ENCODE data around the gene WRAP73. TPM values are rescaled to one million over a fixed set of nuclear protein-coding genes. Genes with fewer than 3 reads are reported as not detected.

The WRAP73 gene
- total RNA-seq, 4 donors from 2014 or later = 12.9 to 25.9 (median 15.7) TPM

DNA sequence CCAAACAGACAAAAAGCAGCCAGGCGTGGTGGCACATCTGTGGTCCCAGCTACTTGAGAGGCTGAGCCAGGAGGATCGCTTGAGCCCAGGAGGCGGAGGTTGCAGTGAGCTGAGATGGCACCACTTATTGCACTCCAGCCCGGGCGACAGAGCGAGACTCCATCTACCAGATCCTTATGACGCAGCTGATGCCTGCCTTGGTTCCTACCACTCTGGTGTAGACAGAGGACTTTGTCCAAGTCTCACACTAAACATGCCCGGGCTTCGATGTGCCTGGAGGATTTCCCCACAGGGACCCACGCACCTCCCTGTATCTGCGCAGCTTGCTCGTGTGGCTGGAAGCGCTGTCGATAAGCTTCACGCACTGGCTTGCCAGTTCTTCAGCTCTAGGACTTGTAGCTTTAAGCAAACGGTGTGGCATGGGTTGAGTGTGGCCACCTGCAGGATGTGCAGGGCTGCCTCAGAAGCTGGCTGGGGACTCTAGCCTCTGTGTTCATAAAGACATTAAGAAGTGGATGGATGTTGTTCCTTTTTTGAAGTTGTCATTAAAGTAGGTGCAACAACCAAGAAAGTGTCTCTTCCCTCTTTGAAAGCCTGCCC, 20.2 kb downstream of the WRAP73 start:
- no peak for TF ChIP-seq POLR2AphosphoS5 (IDR thresholded peaks at IDR 0.05)
- no peak for TF ChIP-seq POLR2A (IDR thresholded peaks at IDR 0.05; ENCODE audit: low read depth)
- no peak for TF ChIP-seq CTCF (IDR thresholded peaks at IDR 0.05)
- no peak for TF ChIP-seq EP300 (IDR thresholded peaks at IDR 0.05)
- intact Hi-C loops (cut with DNase I) = no loop called here
- WGBS = 94% methylated on average over 9 of the region's 16 CpGs
- DNase-seq (ENCODE audit: extremely low spot score) = no peak
- Histone ChIP-seq H3K9me3 (no peaks in the 10 kb centered on the region), H3K27me3 (no peaks in the 10 kb centered on the region), H3K4me3 (no peak overlapping the region), H3K27ac (replicated peaks in 1 of 4) (no peak overlapping the region), H3K36me3 (peaks cover 36 to 80% (median 75%) of the 10 kb centered on the region in 4 donors), H3K4me1 (peaks cover 11 to 17% (median 12%) of the 10 kb centered on the region in 4 donors)

- no peak for TF ChIP-seq POLR2AphosphoS5 (IDR thresholded peaks at IDR 0.05)
- no peak for TF ChIP-seq POLR2A (IDR thresholded peaks at IDR 0.05; ENCODE audit: low read depth)
- no peak for TF ChIP-seq EP300 (IDR thresholded peaks at IDR 0.05)
- no peak for DNase-seq (ENCODE audit: extremely low spot score)
- peaks cover 33 to 68% (median 63%) of the 10 kb centered on the region in 4 donors for H3K36me3 ChIP-seq
- no peak overlapping the region for H3K27ac ChIP-seq (replicated peaks in 1 of 4)
- 85% methylated on average over 10 of the region's 10 CpGs for WGBS
- H3K4me1 ChIP-seq = peaks cover 17 to 24% (median 20%) of the 10 kb centered on the region in 4 donors
- intact Hi-C loops (cut with DNase I) = no loop called here
- no peaks in the 10 kb centered on the region for H3K27me3 ChIP-seq
- no peaks in the 10 kb centered on the region for H3K9me3 ChIP-seq
- H3K4me3 ChIP-seq = no peak overlapping the region
Measured at GRCh38 chr1:3628445-3628844, 21.5 kb downstream of the WRAP73 start.

DNA sequence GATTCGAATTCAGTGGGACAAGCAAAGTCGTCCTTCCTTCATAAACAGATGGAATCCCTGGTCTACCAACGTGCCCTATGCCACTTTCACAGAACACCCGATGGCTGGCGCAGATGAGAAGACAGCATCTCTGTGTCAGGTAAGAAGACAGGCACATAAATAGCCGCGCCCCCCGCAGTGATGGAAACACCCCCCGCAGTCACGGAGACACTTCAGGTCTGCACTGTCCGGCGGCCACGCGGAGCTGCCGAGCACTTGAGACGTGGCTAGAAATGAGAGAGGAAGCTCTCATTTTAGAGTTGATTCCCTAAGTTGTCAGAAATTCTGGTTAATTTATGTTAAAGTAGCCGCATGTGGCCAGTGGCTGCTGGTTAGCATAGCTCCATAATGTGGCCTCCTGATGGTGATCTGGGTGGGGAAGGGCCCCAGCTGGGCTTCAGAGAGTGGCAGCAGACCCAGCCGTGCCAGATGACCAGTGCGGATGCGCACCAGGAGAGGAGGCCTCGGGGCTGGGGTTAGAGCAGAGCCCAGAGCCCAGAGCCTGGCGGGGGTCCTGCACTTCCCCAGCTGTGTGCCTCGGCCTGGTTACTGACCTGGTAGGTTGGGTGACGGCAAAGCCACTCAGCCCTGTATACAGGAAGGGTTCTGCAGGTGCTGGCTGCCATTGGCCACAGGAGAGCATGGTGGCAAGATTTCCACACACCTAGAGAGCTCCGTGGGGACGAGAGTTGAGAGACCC, 22.2 kb downstream of the WRAP73 start:
- Histone ChIP-seq H3K27me3 (no peaks in the 10 kb centered on the region), H3K4me1 (peaks cover 24 to 32% (median 28%) of the 10 kb centered on the region in 4 donors), H3K36me3 (peaks cover 33 to 60% (median 55%) of the 10 kb centered on the region in 4 donors), H3K9me3 (no peaks in the 10 kb centered on the region), H3K27ac (replicated peaks in 1 of 4) (no peak overlapping the region), H3K4me3 (no peak overlapping the region)
- 95% methylated on average over 21 of the region's 26 CpGs for WGBS
- TF ChIP-seq POLR2AphosphoS5 (IDR thresholded peaks at IDR 0.05) (no peak), CTCF (IDR thresholded peaks at IDR 0.05) (no peak), POLR2A (IDR thresholded peaks at IDR 0.05; ENCODE audit: low read depth) (no peak), EP300 (IDR thresholded peaks at IDR 0.05) (no peak)
- intact Hi-C loops (cut with DNase I) = no loop called here
- DNase-seq (ENCODE audit: extremely low spot score) = no peak

DNA sequence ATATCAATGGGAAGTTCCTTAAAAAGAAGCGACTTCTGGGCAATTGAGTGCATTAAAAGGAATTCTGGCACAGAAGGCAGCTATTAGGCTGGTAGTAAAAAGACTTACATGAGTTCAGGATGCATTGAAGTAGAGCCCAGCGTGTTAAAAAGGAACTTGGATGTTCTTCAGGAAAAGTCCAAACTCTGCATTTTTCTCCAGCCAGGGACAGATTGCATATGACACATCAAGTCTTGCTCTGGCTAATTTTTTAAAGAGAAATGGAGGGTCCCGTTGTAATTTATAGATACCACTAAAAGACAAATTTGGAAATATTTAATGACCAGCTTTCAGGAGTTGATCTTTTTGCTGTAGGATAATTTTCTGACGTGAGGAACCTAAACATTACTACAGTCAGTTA, 23.9 kb downstream of the WRAP73 start:
- peak overlapping the region in 1 of 4 donors; percentile 91 for H3K27ac ChIP-seq (replicated peaks in 1 of 4)
- TF ChIP-seq POLR2A (IDR thresholded peaks at IDR 0.05; ENCODE audit: low read depth) = no peak
- TF ChIP-seq EP300 (IDR thresholded peaks at IDR 0.05) = no peak
- TF ChIP-seq POLR2AphosphoS5 (IDR thresholded peaks at IDR 0.05) = no peak
- TF ChIP-seq CTCF (IDR thresholded peaks at IDR 0.05) = no peak
- H3K4me1 ChIP-seq = peaks cover 24 to 40% (median 33%) of the 10 kb centered on the region in 4 donors
- H3K4me3 ChIP-seq = peak overlapping the region; percentile 97 to 100 (median 99)
- intact Hi-C loops (cut with DNase I) = no loop called here
- peaks cover 28 to 44% (median 39%) of the 10 kb centered on the region in 4 donors for H3K36me3 ChIP-seq
- 83% methylated on average over 4 of the region's 4 CpGs for WGBS
- no peaks in the 10 kb centered on the region for H3K9me3 ChIP-seq
- no peaks in the 10 kb centered on the region for H3K27me3 ChIP-seq
- no peak for DNase-seq (ENCODE audit: extremely low spot score)

- TF ChIP-seq EP300 (IDR thresholded peaks at IDR 0.05) (no peak), POLR2A (IDR thresholded peaks at IDR 0.05; ENCODE audit: low read depth) (no peak), POLR2AphosphoS5 (IDR thresholded peaks at IDR 0.05) (no peak), CTCF (IDR thresholded peaks at IDR 0.05) (no peak)
- intact Hi-C loops (cut with DNase I) = no loop called here
- 17% methylated on average over 8 of the region's 71 CpGs for WGBS
- peak overlapping the region; percentile 97 to 100 (median 99) for H3K4me3 ChIP-seq
- H3K4me1 ChIP-seq = peaks cover 24 to 43% (median 38%) of the 10 kb centered on the region in 4 donors
- no peaks in the 10 kb centered on the region for H3K9me3 ChIP-seq
- H3K27ac ChIP-seq (replicated peaks in 1 of 4) = peak overlapping the region; percentile 78 to 91 (median 88)
- H3K27me3 ChIP-seq = no peaks in the 10 kb centered on the region
- no peak for DNase-seq (ENCODE audit: extremely low spot score)
- H3K36me3 ChIP-seq = peaks cover 28 to 37% (median 32%) of the 10 kb centered on the region in 4 donors
Measured at GRCh38 chr1:3625151-3625907, 24.6 kb downstream of the WRAP73 start.
